Nephron progenitor cell (in vitro differentiated cells): ENCODE results near the gene SYT1.
A peak's percentile ranks its signal among the peaks of the same experiment; 100 is the strongest.

Source experiments
- DNase-seq: peaks from one replicate; pipeline ENCODE4 v3.0.0; 2021
- H3K27ac Mint-ChIP-seq: 2 replicates; pipeline ENCODE4 v1.8.0; 2021; ENCODE audit warnings: mild to moderate bottlenecking, moderate library complexity, mixed read lengths
- H3K27me3 Mint-ChIP-seq: 2 replicates; pipeline ENCODE4 v1.8.0; 2021; ENCODE audit warnings: mild to moderate bottlenecking, low read depth, mixed read lengths; ENCODE audit not compliant: poor library complexity
- H3K36me3 Mint-ChIP-seq: 2 replicates; pipeline ENCODE4 v1.8.0; 2021; ENCODE audit warnings: low read depth, mixed read lengths
- H3K4me1 Mint-ChIP-seq: 2 replicates; pipeline ENCODE4 v1.8.0; 2021; ENCODE audit warnings: mixed read lengths
- H3K4me3 Mint-ChIP-seq: 2 replicates; pipeline ENCODE4 v1.8.0; 2021; ENCODE audit warnings: mild to moderate bottlenecking, moderate library complexity, mixed read lengths
- H3K9me3 Mint-ChIP-seq: 2 replicates; pipeline ENCODE4 v1.8.0; 2021; ENCODE audit warnings: mild to moderate bottlenecking, moderate library complexity, mixed read lengths
- TF ChIP-seq, protein P1 (sequence below): fragments of 200-600 bp; sonication (generic); IDR thresholded peaks from 2 replicates; pipeline ENCODE4 v1.5.0; 2021; ENCODE audit warnings: antibody characterized with exemption

SYT1 gene

GRCh38 chr12:79438480-79439174 is 574.1 kb downstream of the SYT1 start:
- Mint-ChIP-seq H3K4me1 (peaks cover 12% of the 10 kb centered on the region), H3K9me3 (no peaks in the 10 kb centered on the region), H3K36me3 (no peaks in the 10 kb centered on the region), H3K4me3 (no peak overlapping the region), H3K27me3 (peaks cover 3% of the 10 kb centered on the region), H3K27ac (no peak overlapping the region)
- TF ChIP-seq, protein P1, sequence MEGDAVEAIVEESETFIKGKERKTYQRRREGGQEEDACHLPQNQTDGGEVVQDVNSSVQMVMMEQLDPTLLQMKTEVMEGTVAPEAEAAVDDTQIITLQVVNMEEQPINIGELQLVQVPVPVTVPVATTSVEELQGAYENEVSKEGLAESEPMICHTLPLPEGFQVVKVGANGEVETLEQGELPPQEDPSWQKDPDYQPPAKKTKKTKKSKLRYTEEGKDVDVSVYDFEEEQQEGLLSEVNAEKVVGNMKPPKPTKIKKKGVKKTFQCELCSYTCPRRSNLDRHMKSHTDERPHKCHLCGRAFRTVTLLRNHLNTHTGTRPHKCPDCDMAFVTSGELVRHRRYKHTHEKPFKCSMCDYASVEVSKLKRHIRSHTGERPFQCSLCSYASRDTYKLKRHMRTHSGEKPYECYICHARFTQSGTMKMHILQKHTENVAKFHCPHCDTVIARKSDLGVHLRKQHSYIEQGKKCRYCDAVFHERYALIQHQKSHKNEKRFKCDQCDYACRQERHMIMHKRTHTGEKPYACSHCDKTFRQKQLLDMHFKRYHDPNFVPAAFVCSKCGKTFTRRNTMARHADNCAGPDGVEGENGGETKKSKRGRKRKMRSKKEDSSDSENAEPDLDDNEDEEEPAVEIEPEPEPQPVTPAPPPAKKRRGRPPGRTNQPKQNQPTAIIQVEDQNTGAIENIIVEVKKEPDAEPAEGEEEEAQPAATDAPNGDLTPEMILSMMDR, result no peak
- DNase-seq, result no peak

GRCh38 chr12:79439175-79439825 is 574.7 kb downstream of the SYT1 start:
- no peak overlapping the region for H3K4me3 Mint-ChIP-seq
- H3K36me3 Mint-ChIP-seq, result peaks cover 4% of the 10 kb centered on the region
- no peak for DNase-seq

DNA sequence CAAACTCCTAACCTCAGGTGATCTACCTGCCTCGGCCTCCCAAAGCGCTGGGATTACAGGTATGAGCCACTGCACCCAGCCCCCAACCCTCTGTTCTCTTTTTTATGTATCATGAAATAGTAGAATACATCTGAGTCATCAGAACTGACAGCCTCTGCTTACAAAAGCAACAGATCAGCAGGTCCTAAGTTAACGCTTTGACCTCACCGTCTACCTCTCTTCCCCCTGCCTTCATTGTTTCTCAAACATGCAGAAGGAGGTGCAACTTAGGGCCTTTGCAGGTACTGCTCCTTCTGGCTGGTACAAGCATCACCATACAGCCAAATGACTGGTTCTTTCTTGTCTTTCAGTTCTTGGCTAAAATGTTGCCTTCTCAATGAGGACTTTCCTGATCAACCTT is 577.0 kb downstream of the SYT1 start:
- no peak for DNase-seq
- H3K27me3 Mint-ChIP-seq, result no peaks in the 10 kb centered on the region
- peaks cover 11% of the 10 kb centered on the region for H3K36me3 Mint-ChIP-seq
- no peaks in the 10 kb centered on the region for H3K9me3 Mint-ChIP-seq
- peaks cover 17% of the 10 kb centered on the region for H3K4me1 Mint-ChIP-seq
- TF ChIP-seq, protein P1, result no peak
- H3K4me3 Mint-ChIP-seq, result no peak overlapping the region
- H3K27ac Mint-ChIP-seq, result no peak overlapping the region

More at GRCh38 chr12:79439175-79439825, 574.7 kb downstream of the SYT1 start:
- TF ChIP-seq, protein P1, result no peak
- no peaks in the 10 kb centered on the region for H3K9me3 Mint-ChIP-seq
- H3K27me3 Mint-ChIP-seq, result peaks cover 3% of the 10 kb centered on the region
- H3K27ac Mint-ChIP-seq, result no peak overlapping the region
- H3K4me1 Mint-ChIP-seq, result peaks cover 17% of the 10 kb centered on the region

GRCh38 chr12:79442396-79442795 is 577.8 kb downstream of the SYT1 start:
- TF ChIP-seq, protein P1, result no peak
- H3K27ac Mint-ChIP-seq, result no peak overlapping the region
- H3K4me1 Mint-ChIP-seq, result peaks cover 17% of the 10 kb centered on the region

DNA sequence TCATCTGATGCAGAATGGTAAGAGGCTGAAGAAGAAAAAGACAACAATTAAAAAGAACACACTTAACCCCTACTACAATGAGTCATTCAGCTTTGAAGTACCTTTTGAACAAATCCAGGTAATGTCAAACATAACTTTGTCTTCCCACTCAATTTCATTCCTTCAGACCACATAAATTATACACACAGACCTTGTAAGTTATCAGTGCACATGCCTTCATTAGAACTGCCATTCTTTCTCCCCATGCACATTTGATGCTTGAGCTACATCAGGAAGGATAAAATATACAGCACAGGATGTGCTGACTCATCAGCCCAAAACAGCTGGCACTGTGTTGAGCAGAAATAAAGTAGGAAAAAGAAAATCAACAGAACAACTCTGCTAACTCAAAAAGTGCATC is 579.5 kb downstream of the SYT1 start:
- no peaks in the 10 kb centered on the region for H3K27me3 Mint-ChIP-seq
- TF ChIP-seq, protein P1, result no peak
- peaks cover 12% of the 10 kb centered on the region for H3K4me1 Mint-ChIP-seq
- no peaks in the 10 kb centered on the region for H3K9me3 Mint-ChIP-seq
- H3K4me3 Mint-ChIP-seq, result no peak overlapping the region
- H3K36me3 Mint-ChIP-seq, result peaks cover 11% of the 10 kb centered on the region
- peak overlapping the region; percentile 33 for H3K27ac Mint-ChIP-seq
- DNase-seq, result no peak

More at GRCh38 chr12:79442396-79442795, 577.8 kb downstream of the SYT1 start:
- peaks cover 11% of the 10 kb centered on the region for H3K36me3 Mint-ChIP-seq
- no peaks in the 10 kb centered on the region for H3K27me3 Mint-ChIP-seq
- DNase-seq, result no peak
- H3K9me3 Mint-ChIP-seq, result no peaks in the 10 kb centered on the region
- no peak overlapping the region for H3K4me3 Mint-ChIP-seq

GRCh38 chr12:79448816-79449215 is 584.2 kb downstream of the SYT1 start:
- TF ChIP-seq, protein P1, result no peak
- Mint-ChIP-seq H3K36me3 (peaks cover 11% of the 10 kb centered on the region), H3K4me1 (peaks cover 22% of the 10 kb centered on the region), H3K27ac (no peak overlapping the region), H3K27me3 (no peaks in the 10 kb centered on the region), H3K9me3 (no peaks in the 10 kb centered on the region), H3K4me3 (no peak overlapping the region)
- DNase-seq, result no peak
